GM19372 (cell line): ENCODE results near the gene SRD5A1.

Experiments used
- ATAC-seq: cut with Tn5 transposase; IDR thresholded peaks from one replicate; pipeline ENCODE4 v1.9.1; 2021; ENCODE audit warnings: mild to moderate bottlenecking, low read depth, moderate library complexity; ENCODE audit not compliant: unreplicated experiment

SRD5A1 gene

DNA sequence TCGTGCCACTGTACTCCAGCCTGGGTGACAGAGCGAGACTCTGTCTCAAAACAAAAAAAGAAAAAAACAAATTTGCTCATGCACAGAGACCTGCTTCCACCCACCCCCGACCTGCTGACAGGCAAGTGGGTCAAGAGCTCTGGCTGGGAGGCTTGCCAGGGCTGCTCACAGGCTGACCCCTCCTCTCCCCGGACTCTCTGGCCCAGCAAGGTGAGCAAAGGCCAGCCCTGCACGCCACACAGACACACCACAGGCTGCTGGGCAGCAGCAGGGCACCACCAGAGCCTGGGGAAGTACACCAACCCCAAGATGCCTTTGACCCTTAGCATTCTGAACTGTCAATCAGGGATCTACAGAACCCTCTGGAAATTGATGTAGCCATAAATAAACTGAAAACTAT, 29.6 kb upstream of the SRD5A1 start:
- ATAC-seq = no peak

DNA sequence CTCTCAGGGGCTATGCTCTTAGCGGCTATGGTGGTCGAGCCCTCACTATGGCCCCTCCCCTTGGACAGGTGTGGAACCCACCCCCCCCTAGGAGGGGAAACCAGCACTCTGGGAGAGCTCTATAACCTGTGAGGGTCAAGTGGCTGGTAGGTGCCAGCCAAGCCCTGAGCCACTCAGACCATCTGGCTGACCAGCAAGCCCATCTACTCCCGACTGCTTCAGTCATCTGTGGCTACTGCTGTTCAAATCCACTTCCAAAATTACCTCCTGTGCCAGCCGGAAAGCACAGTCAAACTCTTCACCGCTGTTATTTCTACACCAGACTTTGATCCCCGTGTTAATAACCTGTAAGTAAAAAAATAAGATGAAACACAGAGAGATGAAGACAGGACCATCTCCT, 28.9 kb upstream of the SRD5A1 start:
- no peak for ATAC-seq

GRCh38 chr5:6604946-6605345, 28.3 kb upstream of the SRD5A1 start:
- ATAC-seq = no peak

DNA sequence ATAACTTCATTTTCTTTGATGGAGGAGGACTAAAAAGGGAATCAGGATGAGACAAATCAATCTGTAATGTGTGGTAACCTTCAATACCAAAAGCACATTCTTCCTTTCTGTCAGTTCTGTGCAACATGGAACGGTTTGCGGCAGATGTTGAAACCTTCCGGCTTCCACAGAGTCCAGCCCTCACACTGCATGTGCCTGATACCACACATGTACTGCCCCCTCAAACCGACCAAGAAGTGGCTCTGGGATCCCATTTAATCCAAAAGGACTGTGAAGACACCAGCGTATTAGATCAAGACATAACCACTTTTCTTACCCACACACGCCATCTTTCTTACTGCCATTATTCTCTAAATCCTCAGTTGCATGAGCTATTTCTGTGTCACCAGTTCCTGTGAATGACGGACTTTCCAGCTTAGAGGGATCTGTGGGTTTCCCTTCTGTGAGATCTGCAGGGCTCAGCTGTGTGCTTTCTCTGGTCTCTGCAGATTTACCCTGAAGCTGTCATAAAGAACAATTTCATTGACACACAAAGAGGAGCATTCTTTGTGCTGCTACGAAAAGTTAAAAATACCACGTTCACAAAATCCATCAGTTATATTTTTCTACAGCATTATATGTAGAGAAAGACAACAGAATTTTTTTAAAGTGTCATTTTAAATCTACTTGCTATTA, 26.2 kb upstream of the SRD5A1 start:
- no peak for ATAC-seq

GRCh38 chr5:6607559-6607936, 25.7 kb upstream of the SRD5A1 start:
- ATAC-seq = no peak

- no peak for ATAC-seq
Measured at GRCh38 chr5:6608016-6608415, 25.2 kb upstream of the SRD5A1 start.

GRCh38 chr5:6611334-6612256, 21.6 kb upstream of the SRD5A1 start:
- no peak for ATAC-seq

- ATAC-seq = no peak
Measured at GRCh38 chr5:6615034-6615815, 18.0 kb upstream of the SRD5A1 start.

- ATAC-seq = no peak
Measured at GRCh38 chr5:6616632-6617031, 16.6 kb upstream of the SRD5A1 start.

GRCh38 chr5:6623228-6623627, 10.0 kb upstream of the SRD5A1 start:
- ATAC-seq = no peak

- ATAC-seq = no peak
Measured at GRCh38 chr5:6623941-6624340, 9.3 kb upstream of the SRD5A1 start.

DNA sequence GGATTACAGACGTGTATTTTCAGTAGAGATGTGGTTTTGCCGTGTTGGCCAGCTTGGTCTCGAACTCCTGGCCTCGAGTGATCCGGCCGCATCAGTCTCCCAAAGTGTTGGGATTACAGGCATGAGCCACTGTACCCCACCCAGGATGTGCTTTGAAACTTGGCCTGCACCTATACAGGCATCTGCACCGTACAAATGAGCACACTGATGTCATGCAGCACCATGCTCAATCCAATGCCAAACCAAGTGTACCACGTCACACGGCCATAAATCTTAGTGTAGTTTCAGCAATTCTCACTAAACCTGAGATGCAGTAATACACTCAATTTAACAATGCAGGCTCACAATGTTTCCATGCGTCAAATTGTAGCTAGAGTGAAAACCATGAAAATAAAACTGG, 6.7 kb upstream of the SRD5A1 start:
- no peak for ATAC-seq

DNA sequence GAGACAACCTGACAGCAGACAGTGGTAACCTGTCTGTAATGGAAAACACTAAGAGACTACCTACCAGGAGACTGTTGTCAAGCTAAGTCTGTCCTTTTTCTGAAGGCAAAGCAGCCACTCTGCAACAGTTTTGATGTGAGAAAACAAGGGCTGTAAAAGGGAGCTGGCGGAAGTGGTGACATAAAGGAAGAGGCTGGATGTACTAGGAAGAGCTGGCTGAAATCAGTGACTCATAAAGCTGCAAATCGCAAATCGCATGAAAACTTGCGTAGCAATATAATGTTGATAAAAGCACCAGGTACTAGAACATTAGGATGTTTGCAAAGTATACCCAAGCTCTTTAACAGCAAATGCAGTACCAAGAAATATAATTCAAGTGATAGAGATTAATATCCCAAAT, 1.8 kb upstream of the SRD5A1 start:
- no peak for ATAC-seq

GRCh38 chr5:6632324-6632887, 834 bp upstream of the SRD5A1 start:
- peak; percentile 24 for ATAC-seq

DNA sequence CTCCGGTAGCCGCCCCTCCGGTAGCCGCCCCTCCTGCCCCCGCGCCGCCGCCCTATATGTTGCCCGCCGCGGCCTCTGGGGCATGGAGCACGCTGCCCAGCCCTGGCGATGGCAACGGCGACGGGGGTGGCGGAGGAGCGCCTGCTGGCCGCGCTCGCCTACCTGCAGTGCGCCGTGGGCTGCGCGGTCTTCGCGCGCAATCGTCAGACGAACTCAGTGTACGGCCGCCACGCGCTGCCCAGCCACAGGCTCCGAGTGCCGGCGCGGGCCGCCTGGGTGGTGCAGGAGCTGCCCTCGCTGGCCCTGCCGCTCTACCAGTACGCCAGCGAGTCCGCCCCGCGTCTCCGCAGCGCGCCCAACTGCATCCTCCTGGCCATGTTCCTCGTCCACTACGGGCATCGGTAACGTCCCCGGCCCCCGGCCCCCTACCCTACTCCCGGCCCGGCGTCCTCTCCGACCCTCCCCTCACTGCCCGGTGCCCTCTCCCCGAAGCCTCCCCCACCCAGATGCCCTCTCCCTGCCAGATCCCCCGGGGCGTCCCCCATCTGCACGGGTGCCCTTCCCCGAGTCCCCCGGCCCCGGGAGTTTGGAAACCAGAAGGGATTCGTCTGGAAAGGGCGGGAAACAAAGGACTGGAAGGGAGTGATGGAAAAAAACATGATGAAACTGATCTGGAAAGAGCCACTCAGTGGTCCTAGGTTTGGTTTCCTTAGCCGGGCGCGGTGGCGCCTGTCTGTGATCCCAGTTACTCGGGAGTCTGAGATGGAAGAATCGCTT, 417 bp downstream of the SRD5A1 start:
- peak; percentile 46 for ATAC-seq

DNA sequence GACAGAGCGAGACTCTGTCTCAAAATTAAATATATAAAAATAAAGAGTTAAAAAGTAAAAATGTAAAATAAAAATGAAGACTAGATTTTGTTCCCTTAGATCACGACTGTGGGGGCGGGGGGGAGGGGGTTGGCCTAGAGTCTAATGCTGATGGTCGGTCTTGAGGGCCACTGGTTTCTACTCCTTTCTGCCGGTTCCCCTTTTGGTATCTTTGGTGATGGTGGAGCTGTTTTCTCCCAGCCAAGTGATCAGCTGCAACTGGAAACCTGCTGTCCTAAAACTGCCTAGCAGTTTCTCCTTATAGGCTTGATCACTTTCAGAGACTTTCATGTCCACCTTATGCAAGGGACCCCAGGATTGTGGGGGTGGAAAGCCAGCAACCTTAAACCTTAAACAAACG, 1.1 kb downstream of the SRD5A1 start:
- no peak for ATAC-seq

DNA sequence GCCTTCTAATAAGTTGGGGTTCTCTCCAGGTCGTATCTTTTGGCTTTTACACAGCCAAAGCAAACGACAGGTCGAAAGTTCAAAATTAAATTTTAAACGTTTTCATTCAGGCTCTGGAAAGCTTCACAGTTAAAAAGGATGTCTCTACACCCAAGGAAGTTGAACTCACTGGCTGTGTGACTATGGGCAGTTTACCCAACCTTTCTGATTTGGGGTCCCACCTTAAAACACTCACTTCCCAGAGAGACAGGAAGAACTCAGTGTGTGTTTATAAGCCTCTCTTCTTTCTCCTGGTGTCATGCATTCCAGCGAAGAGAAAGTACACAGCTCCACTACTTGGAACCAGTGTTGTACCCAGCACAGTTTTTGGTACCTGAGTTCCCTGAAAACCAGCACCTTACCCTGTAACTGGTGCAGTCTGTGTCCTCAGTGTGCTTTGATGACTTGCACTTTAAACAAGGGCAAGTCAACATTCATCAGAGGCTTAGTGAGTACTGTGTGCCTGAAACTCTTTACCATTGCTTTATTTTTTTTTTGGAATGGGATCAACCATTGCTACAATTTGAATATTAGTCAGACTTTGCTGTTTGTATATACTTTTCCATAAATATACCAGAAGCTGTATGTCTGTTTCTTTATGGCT, 1.7 kb downstream of the SRD5A1 start:
- no peak for ATAC-seq

DNA sequence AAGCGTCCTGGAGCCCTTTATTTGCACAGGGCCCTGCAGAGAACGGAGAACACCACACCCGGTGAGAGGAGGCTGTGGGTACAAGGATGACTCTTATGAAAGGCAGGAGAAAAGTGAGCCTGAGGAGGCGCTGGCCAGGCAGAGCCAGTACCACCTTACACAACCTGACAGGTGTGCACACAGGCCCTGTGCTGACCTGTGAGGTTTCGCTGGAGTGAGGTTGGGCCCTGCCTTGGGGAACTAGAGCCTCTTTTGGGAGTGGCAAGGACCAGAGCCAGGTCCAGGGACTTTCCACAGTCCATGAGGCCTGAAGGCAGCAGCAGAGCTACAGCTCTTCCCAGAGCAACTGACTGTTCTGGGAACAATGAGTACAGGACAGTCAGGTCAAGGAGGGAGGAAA, 3.1 kb downstream of the SRD5A1 start:
- ATAC-seq = no peak

DNA sequence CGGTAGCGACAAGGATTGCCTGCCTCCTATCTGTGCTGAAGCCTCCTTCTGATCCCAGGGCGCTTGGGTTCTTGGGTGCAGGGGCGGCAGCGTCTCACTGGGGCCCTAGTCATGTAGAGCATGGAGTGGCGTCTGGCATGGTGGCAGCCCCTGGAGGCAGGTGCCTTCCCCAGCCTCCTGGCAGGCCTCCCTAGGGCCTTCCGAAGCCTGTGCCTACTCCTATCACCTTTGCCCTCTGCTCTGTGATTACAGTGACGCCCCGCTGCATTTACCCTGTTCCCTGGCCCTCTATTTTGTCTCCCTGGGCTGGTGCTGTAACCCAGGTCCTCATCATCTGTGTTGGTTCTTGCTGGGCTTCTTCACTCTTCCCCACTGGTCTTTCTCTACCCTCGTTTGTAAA, 3.8 kb downstream of the SRD5A1 start:
- ATAC-seq = no peak

DNA sequence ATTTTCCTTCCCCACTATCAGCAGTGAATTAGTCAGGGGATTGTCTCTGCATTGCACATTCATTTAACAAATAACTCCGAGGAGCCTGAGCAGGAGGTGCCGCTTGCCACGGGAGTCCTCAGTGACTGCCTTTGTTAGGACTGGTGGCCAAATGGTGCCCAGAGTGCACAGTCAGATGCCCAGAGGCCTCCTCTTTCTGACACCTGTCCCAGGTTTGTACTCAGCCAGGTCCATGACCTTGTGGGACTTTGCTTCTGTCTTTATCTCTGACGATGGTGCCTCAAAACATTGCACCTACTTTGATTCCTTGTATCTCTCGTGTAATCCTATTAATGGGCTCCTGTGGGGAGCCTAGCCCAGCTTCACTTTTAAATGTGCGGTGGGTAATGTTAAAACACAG, 4.3 kb downstream of the SRD5A1 start:
- no peak for ATAC-seq
